NCI-H2196 (cell line): Measurements from ENCODE around the gene TMEM233.
"Not testable (repeated sequence)": the region's sequence is repeated elsewhere in the genome, so short reads cannot be mapped to it uniquely, and the experiment has no call there.

Experiments used
- DNase-seq: peaks from one replicate; lab custom pipeline; 2025; ENCODE audit not compliant: unreplicated experiment; lab: John Stamatoyannopoulos, UW

Gene TMEM233

GRCh38 chr12:119657001-119657400 lies 63.4 kb downstream of the TMEM233 start:
- not testable (repeated sequence) for DNase-seq

- DNase-seq = not testable (repeated sequence)
Measured at GRCh38 chr12:119658166-119658565, 64.6 kb downstream of the TMEM233 start.

- DNase-seq = peak; percentile 31
Measured at GRCh38 chr12:119659289-119659897, 65.8 kb downstream of the TMEM233 start.

DNA sequence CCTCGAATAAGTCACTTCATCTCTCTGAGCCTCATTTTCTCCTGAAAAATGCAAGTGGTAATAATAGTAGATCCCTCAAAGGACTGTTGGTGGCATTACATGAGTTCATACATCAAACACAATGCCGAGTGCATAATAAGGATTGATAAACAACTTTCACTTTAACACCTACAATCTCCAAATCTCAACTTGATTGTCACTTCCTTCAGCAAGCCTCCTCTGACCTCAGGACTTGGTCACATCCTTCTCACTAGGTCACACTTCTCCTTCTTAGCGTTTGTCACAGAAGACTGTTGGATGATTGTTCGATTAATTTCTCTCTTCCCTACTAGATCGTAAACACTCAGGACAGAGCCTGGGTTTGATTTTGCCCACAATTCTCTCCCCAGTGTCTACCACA lies 66.5 kb downstream of the TMEM233 start:
- no peak for DNase-seq

DNA sequence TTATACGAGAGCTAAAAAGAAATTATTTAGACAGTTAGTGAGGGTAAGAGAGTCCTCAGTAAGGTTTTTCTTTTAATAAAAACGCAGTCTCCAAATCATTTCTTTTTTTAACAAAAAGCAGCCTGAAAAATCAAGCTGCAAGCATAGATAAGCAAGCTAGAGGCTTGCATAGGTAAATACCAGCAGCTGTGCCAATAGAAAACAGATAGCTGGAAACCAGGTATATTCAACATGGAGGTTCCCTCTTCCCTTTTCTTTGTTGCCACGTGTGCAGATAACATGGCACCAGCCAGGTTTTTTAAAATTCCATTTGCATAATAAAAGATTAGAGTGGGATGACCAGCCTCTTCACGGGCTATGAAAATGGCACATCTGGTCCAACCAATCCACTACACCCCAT lies 68.3 kb downstream of the TMEM233 start:
- no peak for DNase-seq

- no peak for DNase-seq
Measured at GRCh38 chr12:119664642-119665041, 71.1 kb downstream of the TMEM233 start.

DNA sequence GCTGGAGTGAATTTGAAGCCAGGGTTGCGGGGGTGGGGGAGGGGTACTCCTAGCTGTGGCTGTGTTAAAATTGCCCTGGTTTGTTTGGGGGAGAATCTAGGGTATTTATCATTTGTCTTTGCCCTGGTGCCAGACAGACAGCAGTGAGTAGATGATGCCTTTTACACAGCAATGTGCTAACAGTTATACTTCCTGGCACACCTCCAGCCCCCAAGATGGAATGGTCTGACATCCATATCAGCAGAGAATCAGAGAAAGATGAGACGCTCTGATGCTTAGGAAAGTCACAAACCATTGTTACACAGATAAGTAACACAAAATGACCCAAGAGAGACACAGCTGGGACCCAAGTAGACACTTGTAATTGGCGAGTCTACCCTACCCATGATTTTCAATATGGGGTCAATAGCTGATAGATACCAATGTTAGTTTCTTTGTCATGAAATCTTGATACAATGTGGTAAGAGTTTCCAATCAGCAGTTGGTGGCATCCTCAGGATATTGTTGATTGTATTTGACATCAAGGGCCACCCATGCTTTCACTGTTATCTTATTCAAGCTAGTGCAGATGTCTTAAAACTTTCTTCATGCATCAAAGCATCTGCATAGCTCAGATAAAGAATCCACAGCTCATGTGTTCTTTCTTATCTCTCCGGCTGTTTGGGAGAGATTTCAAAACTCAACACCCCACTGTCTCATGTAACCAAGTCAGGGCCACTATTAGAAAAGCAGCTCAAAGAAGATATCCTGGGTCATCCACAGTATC lies 71.8 kb downstream of the TMEM233 start:
- DNase-seq = no peak

- no peak for DNase-seq
Measured at GRCh38 chr12:119666226-119666795, 72.7 kb downstream of the TMEM233 start.

DNA sequence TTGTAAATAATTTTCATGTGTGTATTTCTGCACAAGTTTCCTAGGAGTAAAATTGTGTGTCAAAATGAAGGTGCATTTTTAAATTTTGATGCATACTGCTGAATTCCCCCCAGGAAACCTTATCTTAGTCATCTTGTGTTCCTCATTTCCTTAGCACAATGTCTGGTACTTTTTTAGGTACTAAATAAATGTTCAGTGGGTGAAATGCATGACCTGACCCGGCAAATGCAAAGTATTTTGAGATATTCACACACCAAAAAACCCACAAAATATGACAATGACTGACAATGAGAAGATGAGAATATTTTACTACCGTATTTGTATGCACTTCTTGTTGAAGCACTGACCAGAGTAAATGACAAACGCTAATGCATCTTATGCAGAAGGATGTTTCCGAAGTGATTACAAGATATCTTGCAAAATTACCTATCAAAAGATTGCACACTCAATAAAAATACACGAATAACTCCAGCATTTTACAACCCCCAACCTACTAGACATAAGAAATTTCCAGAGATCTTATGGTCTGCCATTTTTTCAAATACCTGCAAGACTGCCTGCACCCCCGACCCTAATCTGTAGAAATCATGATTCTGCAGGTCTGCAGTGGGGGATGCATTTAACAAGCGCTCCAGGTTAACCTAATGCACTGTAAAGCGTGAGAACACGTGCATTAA lies 73.5 kb downstream of the TMEM233 start:
- no peak for DNase-seq

GRCh38 chr12:119667577-119668323 lies 74.2 kb downstream of the TMEM233 start, which contains the start of gene PRKAB1:
Gene PRKAB1 (plus strand): TSS chr12:119668133. CDS start chr12:119668245, 112 bp downstream.
- DNase-seq = peak; percentile 99

DNA sequence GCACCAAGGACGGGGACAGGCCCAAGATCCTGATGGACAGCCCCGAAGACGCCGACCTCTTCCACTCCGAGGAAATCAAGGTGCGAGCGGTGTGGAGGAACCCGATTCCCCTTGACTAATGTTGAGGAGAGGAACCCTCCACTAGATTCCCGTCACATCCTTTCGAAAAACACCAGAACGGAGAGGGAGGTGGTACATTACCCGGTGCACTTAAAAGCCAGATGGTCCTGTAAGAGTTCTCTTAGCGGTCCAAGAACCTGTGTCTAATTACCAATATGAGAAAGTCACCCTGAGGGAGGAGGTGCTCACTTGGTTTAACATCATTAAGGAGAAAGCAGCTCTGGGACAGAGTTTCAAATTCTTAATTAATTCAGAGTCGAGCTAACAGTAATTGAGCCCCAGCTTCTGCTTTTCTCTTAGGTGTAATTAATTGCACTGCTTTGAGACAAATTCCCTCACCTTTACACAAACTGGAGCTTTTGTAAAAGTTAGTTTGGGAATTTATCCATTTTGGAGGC lies 74.8 kb downstream of the TMEM233 start:
- DNase-seq = no peak

GRCh38 chr12:119669744-119670472 lies 76.3 kb downstream of the TMEM233 start:
- DNase-seq = peak; percentile 78

DNA sequence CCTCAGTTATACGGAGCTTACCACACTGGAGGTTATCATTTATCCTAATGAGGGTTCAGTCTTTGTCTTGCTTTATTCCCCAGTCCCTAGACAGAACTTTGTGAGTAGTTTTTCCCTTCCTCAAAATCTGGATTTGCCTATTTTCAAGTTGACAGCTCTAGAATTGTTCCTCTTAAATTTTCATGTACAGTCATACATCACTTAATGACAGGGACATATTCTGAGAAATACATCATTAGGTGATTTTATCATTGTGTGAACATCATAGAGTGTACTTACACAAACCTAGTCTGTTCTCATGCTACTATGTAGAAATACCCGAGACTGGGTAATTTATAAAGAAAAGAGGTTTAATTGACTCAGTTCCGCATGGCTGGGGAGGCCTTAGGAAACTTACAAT lies 77.5 kb downstream of the TMEM233 start:
- no peak for DNase-seq

- no peak for DNase-seq
Measured at GRCh38 chr12:119672194-119672593, 78.6 kb downstream of the TMEM233 start.

- DNase-seq = peak; percentile 19
Measured at GRCh38 chr12:119673634-119674033, 80.1 kb downstream of the TMEM233 start.

GRCh38 chr12:119674560-119674959 lies 81.0 kb downstream of the TMEM233 start:
- no peak for DNase-seq

- DNase-seq = no peak
Measured at GRCh38 chr12:119676022-119676421, 82.4 kb downstream of the TMEM233 start.

DNA sequence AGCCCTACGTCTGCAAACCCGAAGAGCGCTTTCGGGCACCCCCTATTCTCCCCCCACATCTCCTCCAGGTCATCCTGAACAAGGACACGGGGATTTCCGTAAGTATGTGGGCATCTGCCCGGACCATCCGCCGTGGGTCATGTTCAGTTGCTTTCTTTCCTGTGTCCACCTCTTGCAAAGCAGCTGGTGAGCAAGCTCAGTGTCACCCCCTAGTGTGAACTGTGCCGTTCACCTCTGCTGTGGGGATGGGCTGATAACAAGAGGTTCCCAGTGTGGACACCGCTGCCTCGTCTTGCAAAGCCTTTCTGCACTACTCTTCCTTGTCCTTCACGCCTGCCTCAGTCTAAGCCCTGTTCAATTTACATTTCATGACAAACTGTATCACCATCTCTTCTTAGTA lies 83.0 kb downstream of the TMEM233 start:
- DNase-seq = no peak

- no peak for DNase-seq
Measured at GRCh38 chr12:119678459-119678858, 84.9 kb downstream of the TMEM233 start.

DNA sequence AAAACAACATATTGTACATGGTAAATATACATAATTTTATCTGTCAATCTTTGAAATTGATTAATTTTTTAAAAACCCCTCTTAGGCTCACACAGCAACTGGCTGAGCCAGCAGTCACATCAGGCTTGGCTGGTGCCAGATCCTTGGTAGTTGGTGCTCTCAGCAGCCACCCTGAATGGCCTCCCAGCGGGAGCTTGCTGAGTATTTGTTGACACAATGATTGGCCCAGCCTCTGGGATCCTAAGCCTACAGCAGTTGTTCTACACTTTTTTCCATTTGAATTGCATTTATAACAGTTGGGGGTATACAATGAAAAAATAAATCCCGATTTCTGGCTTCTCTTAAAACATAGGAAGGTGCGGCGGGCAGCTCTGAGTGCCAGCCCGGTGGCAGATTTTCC lies 85.5 kb downstream of the TMEM233 start:
- peak; percentile 52 for DNase-seq
